Measurements from ENCODE around the gene KRT77.

Gene KRT77

DNA sequence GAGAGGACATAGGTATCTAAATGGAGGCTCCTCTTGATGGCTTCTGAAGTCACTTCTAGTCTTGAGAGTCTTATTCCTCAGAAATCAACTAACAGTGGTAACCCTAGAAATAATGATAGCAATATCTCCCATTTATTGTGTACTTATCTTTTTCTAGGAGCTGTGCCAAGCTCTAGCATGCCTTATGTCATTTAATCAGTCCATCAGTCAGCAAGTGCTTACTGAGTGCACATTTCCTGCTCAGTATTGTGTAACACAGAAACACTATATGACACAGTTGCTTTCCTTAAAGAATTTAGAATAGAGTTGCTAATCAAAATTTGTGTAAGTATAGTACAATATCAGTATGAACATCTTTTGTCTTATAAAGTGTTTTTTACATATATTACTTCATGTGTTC is 37.3 kb upstream of the KRT77 start:
- Histone ChIP-seq H3K27me3 (ENCODE audit: control insufficient read depth, insufficient read depth, low read length) (no peaks in the 10 kb centered on the region), H3K4me3 (ENCODE audit: low read length) (no peak overlapping the region)

DNA sequence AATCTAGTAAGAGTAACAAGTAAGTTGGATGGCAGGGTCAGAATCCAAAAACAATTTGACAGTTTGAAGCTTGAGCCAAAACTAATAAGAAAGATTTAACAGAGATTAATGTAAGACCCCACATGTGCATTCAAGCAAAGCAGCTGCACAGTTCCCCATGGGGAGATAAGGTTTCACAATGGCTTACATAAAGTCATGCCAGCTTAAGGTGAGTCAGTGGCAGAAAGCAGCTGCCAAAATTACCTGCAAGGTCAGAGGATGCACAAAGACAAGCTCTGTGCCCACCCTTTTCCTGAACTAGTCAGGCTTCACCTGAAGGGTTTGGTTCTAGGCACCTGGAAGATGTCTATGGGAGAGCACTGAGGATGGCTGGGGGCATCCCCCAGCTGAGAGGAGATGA is 36.6 kb upstream of the KRT77 start:
- no peaks in the 10 kb centered on the region for H3K36me3 ChIP-seq (ENCODE audit: control insufficient read depth, low read depth, low read length)
- H3K27me3 ChIP-seq (ENCODE audit: control insufficient read depth, insufficient read depth, low read length): no peaks in the 10 kb centered on the region
- H3K4me3 ChIP-seq (ENCODE audit: low read length): no peak overlapping the region
- H3K4me1 ChIP-seq (ENCODE audit: control insufficient read depth, low read depth, low read length): no peaks in the 10 kb centered on the region
- H3K9me3 ChIP-seq (ENCODE audit: control insufficient read depth, low read depth, low read length): no peaks in the 10 kb centered on the region
- H3K9ac ChIP-seq (ENCODE audit: low read length): no peak overlapping the region
- no peak overlapping the region for H3K27ac ChIP-seq (ENCODE audit: low read length)

More for the DNA sequence above, 37.3 kb upstream of the KRT77 start:
- Histone ChIP-seq H3K4me1 (ENCODE audit: control insufficient read depth, low read depth, low read length) (no peaks in the 10 kb centered on the region), H3K9ac (ENCODE audit: low read length) (no peak overlapping the region), H3K9me3 (ENCODE audit: control insufficient read depth, low read depth, low read length) (no peaks in the 10 kb centered on the region), H3K27ac (ENCODE audit: low read length) (no peak overlapping the region), H3K36me3 (ENCODE audit: control insufficient read depth, low read depth, low read length) (no peaks in the 10 kb centered on the region)

DNA sequence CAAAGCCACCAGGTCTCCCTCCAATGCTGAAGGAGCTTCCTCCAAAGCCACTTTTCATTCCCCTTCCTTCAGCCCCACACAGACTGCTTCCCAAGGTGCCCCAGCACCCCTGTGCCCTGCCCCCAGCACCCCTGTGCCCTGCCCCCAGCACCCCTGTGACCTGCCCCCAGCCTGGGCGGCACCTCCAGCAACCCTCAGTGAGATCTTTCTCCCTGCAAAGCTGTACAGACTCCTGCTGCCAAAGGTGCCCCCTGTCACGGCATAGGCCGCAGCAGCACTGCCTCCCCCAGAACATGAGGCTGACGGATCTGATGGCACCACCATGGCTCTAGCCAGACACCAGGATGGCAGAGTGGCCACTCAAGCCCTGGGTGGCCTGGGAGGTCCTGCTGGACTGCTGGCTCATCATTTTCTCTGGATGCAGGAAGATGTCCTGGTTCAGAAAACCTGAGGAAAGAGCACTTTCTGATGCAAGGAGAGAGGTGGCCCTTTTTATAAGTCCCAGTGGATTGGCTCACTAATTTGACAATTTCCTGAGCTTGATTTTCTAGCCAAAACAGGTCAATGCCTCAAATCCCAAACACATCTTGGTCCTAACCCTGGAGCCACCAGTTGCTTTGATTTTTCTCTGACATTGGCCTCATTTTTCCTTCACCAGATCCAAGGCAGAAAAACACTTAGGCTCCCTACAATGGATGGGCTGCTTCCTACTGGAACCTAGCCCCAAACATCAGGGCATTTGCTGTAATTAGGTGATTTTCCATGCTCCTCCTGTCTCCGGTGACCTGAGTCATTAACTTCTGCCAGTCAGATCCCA is 32.7 kb upstream of the KRT77 start:
- no peaks in the 10 kb centered on the region for H3K4me1 ChIP-seq (ENCODE audit: control insufficient read depth, low read depth, low read length)
- no peak overlapping the region for H3K27ac ChIP-seq (ENCODE audit: low read length)
- H3K27me3 ChIP-seq (ENCODE audit: control insufficient read depth, insufficient read depth, low read length): peaks cover 3% of the 10 kb centered on the region
- no peak overlapping the region for H3K9ac ChIP-seq (ENCODE audit: low read length)
- H3K9me3 ChIP-seq (ENCODE audit: control insufficient read depth, low read depth, low read length): no peaks in the 10 kb centered on the region
- H3K36me3 ChIP-seq (ENCODE audit: control insufficient read depth, low read depth, low read length): no peaks in the 10 kb centered on the region
- H3K4me3 ChIP-seq (ENCODE audit: low read length): no peak overlapping the region

DNA sequence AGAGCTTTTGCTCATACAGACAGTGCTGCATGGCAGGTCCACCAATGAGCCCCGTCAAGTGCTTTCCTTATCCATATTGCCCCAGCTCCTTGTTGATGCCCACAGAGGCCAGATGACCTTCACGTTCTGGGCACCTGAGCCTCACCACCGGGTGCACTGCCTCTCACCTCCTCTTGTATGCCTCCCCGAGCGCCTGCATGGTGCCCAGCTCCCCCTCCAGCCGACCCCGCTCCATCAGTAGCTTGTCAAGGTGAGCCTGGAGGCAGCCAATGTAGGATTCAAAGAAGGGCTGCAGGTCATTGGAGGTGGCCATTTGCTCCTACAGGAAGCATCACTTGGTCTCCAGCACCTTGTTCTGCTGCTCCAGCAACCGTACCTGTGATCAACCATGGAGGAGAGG is 31.8 kb upstream of the KRT77 start:
- H3K9me3 ChIP-seq (ENCODE audit: control insufficient read depth, low read depth, low read length): no peaks in the 10 kb centered on the region
- H3K36me3 ChIP-seq (ENCODE audit: control insufficient read depth, low read depth, low read length): no peaks in the 10 kb centered on the region
- H3K27ac ChIP-seq (ENCODE audit: low read length): no peak overlapping the region
- no peak overlapping the region for H3K9ac ChIP-seq (ENCODE audit: low read length)
- no peak overlapping the region for H3K4me3 ChIP-seq (ENCODE audit: low read length)
- no peaks in the 10 kb centered on the region for H3K4me1 ChIP-seq (ENCODE audit: control insufficient read depth, low read depth, low read length)
- H3K27me3 ChIP-seq (ENCODE audit: control insufficient read depth, insufficient read depth, low read length): peaks cover 3% of the 10 kb centered on the region

DNA sequence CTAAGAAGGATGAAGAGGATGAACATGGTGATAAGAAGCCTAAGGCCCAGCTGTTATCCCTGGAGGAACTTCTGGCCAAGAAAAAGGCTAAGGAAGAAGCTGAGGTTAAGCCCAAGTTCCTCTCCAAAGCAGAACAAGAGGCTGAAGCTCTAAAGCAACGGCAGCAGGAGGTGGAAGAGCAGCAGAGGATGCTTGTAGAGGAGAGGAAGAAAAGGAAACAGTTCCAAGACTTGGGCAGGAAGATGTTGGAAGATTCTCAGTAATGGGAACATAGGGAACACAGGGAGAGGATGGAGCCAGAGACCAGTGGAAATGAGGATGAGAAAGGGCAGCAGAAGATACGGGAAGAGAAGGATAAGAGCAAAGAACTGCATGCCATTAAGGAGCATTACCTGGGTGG is 27.5 kb upstream of the KRT77 start:
- Histone ChIP-seq H3K4me1 (ENCODE audit: control insufficient read depth, low read depth, low read length) (no peaks in the 10 kb centered on the region), H3K4me3 (ENCODE audit: low read length) (no peak overlapping the region), H3K36me3 (ENCODE audit: control insufficient read depth, low read depth, low read length) (no peaks in the 10 kb centered on the region), H3K27me3 (ENCODE audit: control insufficient read depth, insufficient read depth, low read length) (peaks cover 3% of the 10 kb centered on the region), H3K9me3 (ENCODE audit: control insufficient read depth, low read depth, low read length) (no peaks in the 10 kb centered on the region), H3K27ac (ENCODE audit: low read length) (no peak overlapping the region), H3K9ac (ENCODE audit: low read length) (no peak overlapping the region)

DNA sequence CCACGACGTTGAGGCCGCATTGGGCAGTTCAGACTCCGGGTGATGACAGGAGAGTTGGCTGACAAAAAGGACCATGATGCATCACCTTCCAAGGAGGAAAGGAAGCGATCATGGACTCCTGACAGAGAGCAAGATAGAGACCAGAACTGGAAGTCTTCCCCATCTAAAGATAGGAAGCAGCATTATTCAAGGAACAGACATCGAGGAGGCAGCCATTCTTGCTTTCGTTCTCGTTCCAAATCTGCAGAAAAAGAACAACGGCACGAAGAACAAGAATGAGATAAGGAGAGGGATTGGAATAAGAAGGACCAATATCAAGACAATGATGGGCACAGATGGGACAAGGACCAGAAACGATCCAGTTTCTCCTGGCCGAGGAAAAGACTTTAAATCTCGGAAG is 27.1 kb upstream of the KRT77 start:
- no peak overlapping the region for H3K9ac ChIP-seq (ENCODE audit: low read length)
- no peaks in the 10 kb centered on the region for H3K4me1 ChIP-seq (ENCODE audit: control insufficient read depth, low read depth, low read length)
- H3K27ac ChIP-seq (ENCODE audit: low read length): no peak overlapping the region
- H3K36me3 ChIP-seq (ENCODE audit: control insufficient read depth, low read depth, low read length): no peaks in the 10 kb centered on the region
- no peaks in the 10 kb centered on the region for H3K9me3 ChIP-seq (ENCODE audit: control insufficient read depth, low read depth, low read length)
- no peak overlapping the region for H3K4me3 ChIP-seq (ENCODE audit: low read length)
- peaks cover 3% of the 10 kb centered on the region for H3K27me3 ChIP-seq (ENCODE audit: control insufficient read depth, insufficient read depth, low read length)

DNA sequence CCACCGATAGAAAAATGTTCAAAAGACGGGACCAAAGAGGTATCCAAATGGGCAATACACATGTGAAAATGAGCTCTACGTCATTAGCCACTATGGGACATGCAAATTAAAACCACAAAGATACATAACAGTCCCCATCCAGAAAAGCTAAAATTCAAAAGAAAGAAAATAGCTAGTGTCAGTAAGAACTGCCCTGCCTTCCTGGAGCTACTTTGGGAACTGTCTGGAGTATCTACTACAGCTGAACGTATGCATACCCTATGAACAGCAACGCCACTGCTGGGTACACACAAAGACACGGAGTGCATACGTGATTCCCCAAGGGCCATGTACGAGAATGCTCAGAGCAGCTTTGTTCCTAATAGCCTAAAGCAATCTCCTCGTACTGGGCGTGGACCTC is 25.8 kb upstream of the KRT77 start:
- Histone ChIP-seq H3K27me3 (ENCODE audit: control insufficient read depth, insufficient read depth, low read length) (peaks cover 3% of the 10 kb centered on the region), H3K36me3 (ENCODE audit: control insufficient read depth, low read depth, low read length) (no peaks in the 10 kb centered on the region), H3K9ac (ENCODE audit: low read length) (no peak overlapping the region), H3K9me3 (ENCODE audit: control insufficient read depth, low read depth, low read length) (no peaks in the 10 kb centered on the region), H3K4me1 (ENCODE audit: control insufficient read depth, low read depth, low read length) (no peaks in the 10 kb centered on the region), H3K4me3 (ENCODE audit: low read length) (no peak overlapping the region), H3K27ac (ENCODE audit: low read length) (no peak overlapping the region)

DNA sequence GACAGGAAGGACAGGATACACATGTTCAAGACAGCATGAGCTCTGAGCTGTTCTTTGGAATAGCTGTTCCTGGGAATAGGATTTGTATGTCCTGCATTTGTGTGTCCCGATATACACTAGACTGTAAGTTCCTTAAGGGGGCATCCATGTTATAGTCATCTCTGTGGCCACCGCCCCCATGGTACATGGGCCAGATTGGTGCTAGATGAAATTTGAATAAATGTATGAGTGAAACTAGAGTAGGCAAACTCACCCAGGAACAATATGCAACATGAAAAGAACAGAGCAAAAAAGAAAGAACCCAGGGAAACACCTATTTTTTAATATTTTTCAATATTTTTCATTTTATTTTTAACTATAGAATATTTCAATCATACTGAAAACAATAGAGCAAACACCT is 25.1 kb upstream of the KRT77 start:
- H3K27ac ChIP-seq (ENCODE audit: low read length): no peak overlapping the region
- no peaks in the 10 kb centered on the region for H3K4me1 ChIP-seq (ENCODE audit: control insufficient read depth, low read depth, low read length)
- peaks cover 3% of the 10 kb centered on the region for H3K27me3 ChIP-seq (ENCODE audit: control insufficient read depth, insufficient read depth, low read length)
- H3K9me3 ChIP-seq (ENCODE audit: control insufficient read depth, low read depth, low read length): no peaks in the 10 kb centered on the region
- no peak overlapping the region for H3K4me3 ChIP-seq (ENCODE audit: low read length)
- H3K36me3 ChIP-seq (ENCODE audit: control insufficient read depth, low read depth, low read length): no peaks in the 10 kb centered on the region
- no peak overlapping the region for H3K9ac ChIP-seq (ENCODE audit: low read length)

DNA sequence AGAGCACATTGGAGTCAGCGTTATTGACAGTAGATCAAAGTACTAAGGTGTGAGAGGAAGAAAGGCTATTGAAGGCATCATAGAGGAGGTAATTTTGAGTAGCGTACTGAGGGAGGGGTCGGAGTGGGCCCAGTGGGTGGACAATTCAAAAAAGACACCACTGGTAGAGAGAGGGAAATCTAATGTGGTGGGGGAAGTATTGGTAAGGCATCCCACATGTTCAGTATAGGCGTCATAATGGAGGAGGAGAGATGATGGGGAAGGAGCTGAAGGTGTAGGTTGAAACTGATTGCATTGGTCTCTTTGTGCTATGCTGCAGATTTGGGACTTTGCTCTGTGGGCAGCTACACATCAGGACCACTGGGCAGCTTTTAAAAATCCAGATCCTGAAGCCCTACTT is 23.7 kb upstream of the KRT77 start:
- no peak overlapping the region for H3K27ac ChIP-seq (ENCODE audit: low read length)
- no peaks in the 10 kb centered on the region for H3K4me1 ChIP-seq (ENCODE audit: control insufficient read depth, low read depth, low read length)
- H3K27me3 ChIP-seq (ENCODE audit: control insufficient read depth, insufficient read depth, low read length): no peaks in the 10 kb centered on the region
- H3K36me3 ChIP-seq (ENCODE audit: control insufficient read depth, low read depth, low read length): no peaks in the 10 kb centered on the region
- no peak overlapping the region for H3K4me3 ChIP-seq (ENCODE audit: low read length)
- no peak overlapping the region for H3K9ac ChIP-seq (ENCODE audit: low read length)
- H3K9me3 ChIP-seq (ENCODE audit: control insufficient read depth, low read depth, low read length): no peaks in the 10 kb centered on the region

DNA sequence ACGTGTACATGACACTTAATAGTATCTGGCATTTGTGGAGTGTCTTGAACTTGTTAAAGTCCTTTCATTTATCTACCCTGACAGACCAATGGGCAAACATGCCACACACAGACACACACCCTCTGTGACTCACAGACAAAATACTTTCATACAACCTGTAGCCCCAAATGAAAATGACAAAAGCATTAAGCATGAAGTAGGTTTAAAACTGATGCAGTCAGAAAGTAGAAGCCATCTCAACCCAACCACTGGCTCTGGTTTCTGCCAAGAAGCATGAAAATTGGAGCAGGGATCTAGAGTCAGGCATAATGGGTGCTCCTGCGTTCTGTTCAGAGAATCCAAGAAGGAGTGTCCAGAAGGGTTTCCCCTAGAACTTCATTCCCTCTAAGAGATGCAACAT is 23.1 kb upstream of the KRT77 start:
- H3K9me3 ChIP-seq (ENCODE audit: control insufficient read depth, low read depth, low read length): no peaks in the 10 kb centered on the region
- H3K4me1 ChIP-seq (ENCODE audit: control insufficient read depth, low read depth, low read length): no peaks in the 10 kb centered on the region
- no peak overlapping the region for H3K9ac ChIP-seq (ENCODE audit: low read length)
- H3K36me3 ChIP-seq (ENCODE audit: control insufficient read depth, low read depth, low read length): no peaks in the 10 kb centered on the region
- no peak overlapping the region for H3K4me3 ChIP-seq (ENCODE audit: low read length)
- H3K27ac ChIP-seq (ENCODE audit: low read length): no peak overlapping the region
- no peaks in the 10 kb centered on the region for H3K27me3 ChIP-seq (ENCODE audit: control insufficient read depth, insufficient read depth, low read length)

DNA sequence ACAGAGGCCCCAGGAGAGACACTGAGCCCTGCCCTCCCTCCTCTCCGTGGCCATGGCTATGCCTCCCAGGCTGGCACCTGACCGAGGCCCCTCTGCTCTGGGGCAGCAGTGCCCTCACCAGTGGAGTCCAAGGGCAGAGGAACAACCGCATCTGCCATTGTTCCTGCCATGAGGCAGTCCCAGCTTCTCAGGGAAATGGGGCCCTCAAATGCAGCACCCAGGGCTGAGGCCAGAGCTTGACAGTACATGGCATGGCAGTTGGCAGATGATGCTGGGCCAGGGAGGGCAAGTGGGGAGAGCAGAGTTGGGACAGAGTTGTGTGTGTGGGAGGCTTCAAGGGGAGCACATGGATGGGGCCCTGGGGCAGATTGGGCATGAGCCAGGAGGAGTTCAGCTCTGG is 21.1 kb upstream of the KRT77 start:
- Histone ChIP-seq H3K9me3 (ENCODE audit: control insufficient read depth, low read depth, low read length) (no peaks in the 10 kb centered on the region), H3K4me3 (ENCODE audit: low read length) (no peak overlapping the region), H3K9ac (ENCODE audit: low read length) (no peak overlapping the region), H3K27ac (ENCODE audit: low read length) (no peak overlapping the region), H3K36me3 (ENCODE audit: control insufficient read depth, low read depth, low read length) (no peaks in the 10 kb centered on the region), H3K27me3 (ENCODE audit: control insufficient read depth, insufficient read depth, low read length) (no peaks in the 10 kb centered on the region), H3K4me1 (ENCODE audit: control insufficient read depth, low read depth, low read length) (no peaks in the 10 kb centered on the region)

DNA sequence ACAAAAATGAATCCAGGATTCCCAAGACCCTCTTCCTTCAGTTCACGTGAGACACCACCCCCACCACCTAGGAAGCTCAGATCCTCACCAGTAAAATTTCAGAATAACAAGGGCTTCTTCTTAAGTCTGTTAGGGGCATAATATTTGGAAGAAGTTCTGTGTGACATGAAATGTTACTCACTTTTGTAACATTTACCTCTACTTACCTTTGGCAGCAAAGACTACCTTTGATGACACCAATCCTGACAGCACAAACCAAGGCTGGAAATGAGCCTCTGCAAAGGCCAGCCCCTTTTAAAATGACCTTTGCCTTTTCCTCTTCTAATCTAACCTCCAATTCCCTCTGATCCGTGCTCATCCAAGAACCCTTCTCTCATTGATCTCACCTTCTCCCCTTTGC is 19.4 kb upstream of the KRT77 start:
- Histone ChIP-seq H3K9me3 (ENCODE audit: control insufficient read depth, low read depth, low read length) (no peaks in the 10 kb centered on the region), H3K27me3 (ENCODE audit: control insufficient read depth, insufficient read depth, low read length) (no peaks in the 10 kb centered on the region)

More for the DNA sequence above, 19.4 kb upstream of the KRT77 start:
- no peaks in the 10 kb centered on the region for H3K4me1 ChIP-seq (ENCODE audit: control insufficient read depth, low read depth, low read length)
- H3K27ac ChIP-seq (ENCODE audit: low read length): no peak overlapping the region
- H3K9ac ChIP-seq (ENCODE audit: low read length): no peak overlapping the region
- no peak overlapping the region for H3K4me3 ChIP-seq (ENCODE audit: low read length)
- H3K36me3 ChIP-seq (ENCODE audit: control insufficient read depth, low read depth, low read length): no peaks in the 10 kb centered on the region
